GM19193 (cell line): ENCODE measurements around the gene AGK.

Experiments
- POLR2A ChIP-seq: IDR thresholded peaks from 4 replicates; pipeline ENCODE4 v1.6.1; 2011; ENCODE audit not compliant: insufficient read depth, insufficient read length; ENCODE audit errors: extremely low read depth

Gene AGK

GRCh38 chr7:141597966-141598365 lies 46.8 kb downstream of the AGK start:
- TF ChIP-seq POLR2A, result no peak

GRCh38 chr7:141598408-141598807 lies 47.2 kb downstream of the AGK start:
- TF ChIP-seq POLR2A, result no peak

- TF ChIP-seq POLR2A, result no peak
These were observed 49.2 kb downstream of the AGK start for GRCh38 chr7:141600168-141601006.

- TF ChIP-seq POLR2A, result no peak
These were observed 58.4 kb downstream of the AGK start for GRCh38 chr7:141609576-141609975.

- no peak for TF ChIP-seq POLR2A
These were observed 59.5 kb downstream of the AGK start for GRCh38 chr7:141610671-141611070.

- TF ChIP-seq POLR2A, result no peak
These were observed 61.7 kb downstream of the AGK start for GRCh38 chr7:141612861-141613260.

- TF ChIP-seq POLR2A, result no peak
These were observed 66.1 kb downstream of the AGK start for GRCh38 chr7:141617280-141617679.

GRCh38 chr7:141619745-141620144 lies 68.5 kb downstream of the AGK start:
- TF ChIP-seq POLR2A, result no peak

- no peak for TF ChIP-seq POLR2A
These were observed 73.6 kb downstream of the AGK start for GRCh38 chr7:141624763-141625162.

GRCh38 chr7:141630621-141631020 lies 79.4 kb downstream of the AGK start:
- no peak for TF ChIP-seq POLR2A

GRCh38 chr7:141631525-141631924 lies 80.3 kb downstream of the AGK start:
- TF ChIP-seq POLR2A, result no peak

- no peak for TF ChIP-seq POLR2A
These were observed 82.9 kb downstream of the AGK start for GRCh38 chr7:141634065-141634464.

- no peak for TF ChIP-seq POLR2A
These were observed 84.8 kb downstream of the AGK start for GRCh38 chr7:141636053-141636452.

GRCh38 chr7:141640239-141640840 lies 89.1 kb downstream of the AGK start:
- TF ChIP-seq POLR2A, result no peak

- no peak for TF ChIP-seq POLR2A
These were observed 90.7 kb downstream of the AGK start for GRCh38 chr7:141641876-141642275.

- TF ChIP-seq POLR2A, result no peak
These were observed 94.0 kb downstream of the AGK start for GRCh38 chr7:141645188-141645587.
